Esophagus squamous epithelium (tissue), 5 donors: ENCODE measurements around the gene TBXA2R. TPM values are rescaled to one million over a fixed set of nuclear protein-coding genes. Genes with fewer than 3 reads are reported as not detected.
A peak's percentile ranks its signal among the peaks of the same experiment; 100 is the strongest.
"Not testable (repeated sequence)": the region's sequence is repeated elsewhere in the genome, so short reads cannot be mapped to it uniquely, and the experiment has no call there.

ENCODE experiments used
- DNase-seq: peaks from one replicate; lab custom pipeline; 2025; lab: John Stamatoyannopoulos, UW
- H3K27ac ChIP-seq, 4 donors: fragments of 200-600 bp; sonication (generic); one replicate each; pipeline ENCODE4 v1.5.1; 2016 to 2019; ENCODE audit warnings: mild to moderate bottlenecking in 1 of 4
- H3K27me3 ChIP-seq, 4 donors: fragments of 200-600 bp; sonication (generic); 1 replicate in 3 of 4; 2 replicates in 1 of 4; pipeline versions ENCODE4 v1.5.1 to v1.6.0; 2017 to 2021; ENCODE audit warnings: antibody characterized with exemption in 1 of 4
- H3K36me3 ChIP-seq, 3 donors: fragments of 200-600 bp; sonication (generic); one replicate each; pipeline ENCODE4 v1.5.1; 2016 to 2019
- H3K4me1 ChIP-seq, 3 donors: fragments of 200-600 bp; sonication (generic); one replicate each; pipeline ENCODE4 v1.5.1; 2017 to 2019
- H3K4me3 ChIP-seq, 4 donors: fragments of 200-600 bp; sonication (generic); 1 replicate in 3 of 4; 2 replicates in 1 of 4; pipeline ENCODE4 v1.5.1; 2016 to 2019; ENCODE audit warnings: mild to moderate bottlenecking in 2 of 4, moderate library complexity in 1 of 4
- H3K9me3 ChIP-seq, 3 donors: fragments of 200-600 bp; sonication (generic); one replicate each; pipeline ENCODE4 v1.5.1; 2016 to 2019
- POLR2A ChIP-seq, 4 donors: fragments of 450-650 bp; IDR thresholded peaks; one replicate each; pipeline ENCODE4 v1.6.1; 2017; ENCODE audit warnings: antibody characterized with exemption in 4 of 4, mild to moderate bottlenecking in 4 of 4, moderate library complexity in 3 of 4
- WGBS, 2 donors: methylation state at CpG; one replicate each; pipeline ENCODE4 v1.1.5; 2018; 5-methylcytosine and 5-hydroxymethylcytosine counted together
- intact Hi-C: fragments of 100-400 bp; cut with DNase I; formaldehyde crosslinking; loops from one replicate; pipeline ENCODE4 v1.15.0; 2022
- total RNA-seq, 4 donors: library from RNA; depleted of rRNA; stranded (reverse); fragments of >200 nt; gene quantifications; one replicate each; pipeline ENCODE4 v1.1.0, GENCODE V29; 2016
- TF ChIP-seq, protein P1 (sequence below), 6 experiments: fragments of 450-650 bp in 4 of 6; fragments of 200-600 bp in 2 of 6; sonication (generic) in 2 of 6; IDR thresholded peaks; one replicate each; pipeline ENCODE4 v1.5.1; 2016 to 2019; ENCODE audit warnings: antibody characterized with exemption in 6 of 6, mild to moderate bottlenecking in 4 of 6, moderate library complexity in 4 of 6
- donor health status: DM: yes; HTN: yes; CAD: no.

TBXA2R gene
- total RNA-seq, 4 donors from 2014 or later = 0.23 to 1.3 (median 0.45) TPM

DNA sequence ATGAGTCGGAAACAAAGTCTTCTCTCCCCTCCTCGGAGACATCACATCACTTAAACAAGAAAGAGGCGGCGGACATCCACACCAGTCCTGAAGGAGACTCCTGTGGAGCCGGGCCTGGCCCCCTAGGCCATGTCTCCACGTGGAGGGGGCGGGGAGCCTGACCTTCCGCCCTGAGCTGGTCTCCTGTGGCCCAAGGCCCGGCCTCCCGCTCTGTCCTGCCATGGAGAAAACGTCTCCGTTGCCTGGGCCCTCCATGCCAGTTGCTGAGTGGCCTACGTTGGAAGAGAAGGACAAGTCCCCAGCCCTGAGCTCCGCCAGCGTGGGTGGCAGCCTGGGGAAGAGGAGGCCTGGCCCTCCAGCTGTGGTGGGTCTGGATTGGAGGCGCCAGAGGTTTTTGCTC, 25.4 kb upstream of the TBXA2R start:
- DNase-seq = no peak
- Histone ChIP-seq H3K4me3 (no peak overlapping the region), H3K27me3 (no peaks in the 10 kb centered on the region), H3K4me1 (peaks cover 4 to 5% (median 5%) of the 10 kb centered on the region in 3 donors), H3K9me3 (no peaks in the 10 kb centered on the region), H3K27ac (peak overlapping the region; percentile 26 to 78 (median 72)), H3K36me3 (peaks cover 0 to 54% (median 0%) of the 10 kb centered on the region in 3 donors)
- WGBS, 2 donors = 79% methylated on average over 4 of the region's 16 CpGs; no CpG with 5 or more reads in 1 of the 2 donors
- intact Hi-C loops = no loop called here
- no peak for TF ChIP-seq POLR2A (IDR thresholded peaks at IDR 0.05)
- TF ChIP-seq, protein P1, sequence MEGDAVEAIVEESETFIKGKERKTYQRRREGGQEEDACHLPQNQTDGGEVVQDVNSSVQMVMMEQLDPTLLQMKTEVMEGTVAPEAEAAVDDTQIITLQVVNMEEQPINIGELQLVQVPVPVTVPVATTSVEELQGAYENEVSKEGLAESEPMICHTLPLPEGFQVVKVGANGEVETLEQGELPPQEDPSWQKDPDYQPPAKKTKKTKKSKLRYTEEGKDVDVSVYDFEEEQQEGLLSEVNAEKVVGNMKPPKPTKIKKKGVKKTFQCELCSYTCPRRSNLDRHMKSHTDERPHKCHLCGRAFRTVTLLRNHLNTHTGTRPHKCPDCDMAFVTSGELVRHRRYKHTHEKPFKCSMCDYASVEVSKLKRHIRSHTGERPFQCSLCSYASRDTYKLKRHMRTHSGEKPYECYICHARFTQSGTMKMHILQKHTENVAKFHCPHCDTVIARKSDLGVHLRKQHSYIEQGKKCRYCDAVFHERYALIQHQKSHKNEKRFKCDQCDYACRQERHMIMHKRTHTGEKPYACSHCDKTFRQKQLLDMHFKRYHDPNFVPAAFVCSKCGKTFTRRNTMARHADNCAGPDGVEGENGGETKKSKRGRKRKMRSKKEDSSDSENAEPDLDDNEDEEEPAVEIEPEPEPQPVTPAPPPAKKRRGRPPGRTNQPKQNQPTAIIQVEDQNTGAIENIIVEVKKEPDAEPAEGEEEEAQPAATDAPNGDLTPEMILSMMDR (IDR thresholded peaks at IDR 0.05) = no peak

DNA sequence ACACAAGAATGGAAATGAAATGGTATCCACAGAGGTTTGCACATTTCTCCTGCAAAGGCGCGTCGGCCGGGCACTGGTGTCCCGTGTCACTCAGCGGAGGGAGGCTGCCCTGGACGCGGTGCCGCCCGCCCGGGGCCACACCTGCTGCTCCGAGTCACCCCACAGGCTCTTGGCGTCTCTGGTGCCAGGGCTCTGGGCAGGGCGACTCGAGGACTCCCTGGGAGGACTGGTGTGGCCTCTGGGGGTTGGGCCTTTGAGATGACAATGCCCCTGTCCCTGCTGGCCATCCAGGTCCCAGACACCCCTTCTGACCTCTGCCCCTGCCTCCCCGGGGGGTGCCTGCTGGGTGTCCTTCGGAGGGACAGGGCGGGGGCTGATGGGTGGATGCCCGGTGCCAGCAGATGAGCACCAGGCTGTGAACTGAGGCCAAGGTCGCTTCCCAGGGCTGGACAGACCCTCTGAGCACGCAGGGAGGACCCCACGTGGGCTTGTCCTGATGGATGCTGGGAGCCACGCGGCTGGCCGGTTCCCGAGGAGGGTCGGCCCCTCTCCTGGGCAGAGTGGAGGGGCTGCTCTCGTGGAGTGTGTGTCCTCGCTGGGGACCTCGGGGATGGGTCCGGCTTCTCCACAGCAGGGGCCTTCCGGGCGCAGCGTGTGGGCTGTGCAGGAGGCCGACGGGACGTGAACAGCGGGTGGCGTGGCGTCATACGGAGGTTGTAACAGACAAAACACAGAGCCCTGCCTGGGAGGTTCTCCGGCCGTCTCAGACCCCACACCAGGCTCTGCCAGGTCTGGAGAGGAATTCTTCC, 24.6 kb upstream of the TBXA2R start:
- DNase-seq = no peak

DNA sequence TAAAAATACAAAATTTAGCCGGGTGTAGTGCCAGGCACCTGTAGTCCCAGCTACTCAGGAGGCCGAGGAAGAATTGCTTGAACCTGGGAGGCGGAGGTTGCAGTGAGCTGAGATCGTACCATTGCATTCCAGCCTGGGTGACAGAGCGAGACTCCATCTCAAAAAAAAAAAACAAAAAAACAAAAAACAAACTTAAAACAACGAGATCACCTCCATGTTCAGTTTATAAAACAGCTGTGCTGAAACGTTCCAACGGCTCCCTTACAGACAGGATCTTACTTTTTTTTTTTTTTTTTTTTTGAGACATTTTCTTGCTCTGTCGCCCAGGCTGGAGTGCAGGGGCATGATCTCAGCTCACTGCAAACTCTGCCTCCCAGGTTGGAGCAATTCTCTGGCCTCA, 22.1 kb upstream of the TBXA2R start:
- H3K27ac ChIP-seq, DNase-seq, H3K4me3 ChIP-seq, intact Hi-C loops, H3K9me3 ChIP-seq, H3K27me3 ChIP-seq: not testable (repeated sequence)
- 58 to 60% methylated on average over 9 of the region's 9 CpGs for WGBS, 2 donors
- peaks cover 0 to 39% (median 0%) of the 10 kb centered on the region in 3 donors for H3K36me3 ChIP-seq
- H3K4me1 ChIP-seq = peaks cover 16 to 31% (median 23%) of the 10 kb centered on the region in 3 donors

More for the DNA sequence above, 24.6 kb upstream of the TBXA2R start:
- peak overlapping the region in 3 of 4 donors; percentile 67 to 78 (median 77) for H3K27ac ChIP-seq
- TF ChIP-seq, protein P1 (IDR thresholded peaks at IDR 0.05) = no peak
- TF ChIP-seq POLR2A (IDR thresholded peaks at IDR 0.05) = no peak
- peaks cover 0 to 46% (median 0%) of the 10 kb centered on the region in 3 donors for H3K36me3 ChIP-seq
- H3K4me3 ChIP-seq = no peak overlapping the region
- H3K4me1 ChIP-seq = peaks cover 4 to 6% (median 6%) of the 10 kb centered on the region in 3 donors
- 80 to 89% methylated on average over 1 to 22 of the region's 43 CpGs for WGBS, 2 donors
- intact Hi-C loops = no loop called here
- no peaks in the 10 kb centered on the region for H3K9me3 ChIP-seq
- no peaks in the 10 kb centered on the region for H3K27me3 ChIP-seq

DNA sequence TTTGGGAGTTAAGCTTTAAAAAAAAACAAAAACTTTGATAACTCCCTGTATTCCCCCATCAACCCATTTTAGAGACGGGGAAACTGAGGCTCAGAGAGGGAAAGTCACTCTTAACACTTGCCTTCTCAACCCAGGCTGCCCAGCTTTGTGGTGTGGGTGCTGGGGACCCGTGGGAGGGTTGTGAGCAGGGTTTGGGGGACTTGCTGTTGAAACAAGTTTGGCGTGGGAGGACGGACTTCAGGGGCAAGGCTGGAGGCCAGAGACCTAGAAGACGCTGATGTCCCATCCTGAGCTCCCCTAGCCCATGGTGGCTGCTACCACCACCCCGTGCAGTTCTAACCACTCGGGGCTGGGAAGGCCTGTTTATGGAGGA, 20.7 kb upstream of the TBXA2R start:
- Histone ChIP-seq H3K36me3 (peaks cover 0 to 39% (median 9%) of the 10 kb centered on the region in 3 donors), H3K4me1 (peaks cover 16 to 32% (median 23%) of the 10 kb centered on the region in 3 donors), H3K9me3 (no peaks in the 10 kb centered on the region), H3K27me3 (no peaks in the 10 kb centered on the region), H3K4me3 (peak overlapping the region in 3 of 4 donors; percentile 86 to 96 (median 92)), H3K27ac (peak overlapping the region; percentile 89 to 99 (median 94))
- WGBS, 2 donors = 59 to 66% methylated on average over 5 to 7 of the region's 7 CpGs
- DNase-seq = no peak
- TF ChIP-seq, protein P1 (IDR thresholded peaks at IDR 0.05) = no peak
- peak in 1 of 4 donors; percentile 6 for TF ChIP-seq POLR2A (IDR thresholded peaks at IDR 0.05)
- intact Hi-C loops = no loop called here

DNA sequence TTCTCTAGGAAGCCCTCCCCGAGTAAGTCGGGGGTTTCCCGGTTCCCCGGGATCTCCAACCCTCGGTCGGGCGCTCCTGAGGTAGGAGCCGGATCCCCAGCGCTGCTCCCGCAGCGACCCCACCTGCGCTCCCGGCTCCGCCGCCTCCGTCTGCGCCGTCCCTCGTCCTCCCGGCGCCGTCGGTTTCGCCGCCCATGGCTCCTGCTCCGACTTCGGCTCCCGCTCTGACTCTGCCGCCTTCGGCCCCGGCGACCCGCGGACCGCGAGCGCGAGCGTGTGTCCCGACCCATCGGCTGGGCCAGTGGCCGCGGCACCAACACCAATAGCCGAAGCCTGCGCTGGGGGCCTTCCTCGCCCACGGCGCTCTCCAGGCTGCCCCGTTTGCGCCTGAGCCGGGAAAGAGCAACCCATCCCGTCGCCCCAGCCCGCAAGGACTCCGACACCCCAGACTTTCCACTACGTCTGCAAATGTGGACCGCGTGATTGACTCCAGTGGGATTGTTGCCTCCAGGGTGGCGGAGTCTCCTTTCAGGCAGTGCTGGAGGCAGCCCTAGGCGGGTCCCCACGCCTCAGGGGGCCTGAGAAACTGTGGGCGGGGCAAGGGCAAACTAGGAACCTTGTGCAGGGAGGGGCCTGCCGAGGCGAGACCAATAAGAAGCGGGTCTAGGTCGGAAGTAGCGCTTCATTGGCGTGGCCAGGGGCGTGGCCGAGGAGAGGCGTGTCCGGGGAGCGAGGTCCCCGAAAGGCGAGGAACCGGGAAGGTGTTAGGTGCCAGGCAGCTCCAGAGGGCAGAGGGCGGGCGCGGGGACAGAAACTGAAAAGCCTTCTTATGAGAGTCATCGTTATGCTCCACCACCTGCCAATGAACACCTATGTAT, 20.0 kb upstream of the TBXA2R start, which contains the start of gene CACTIN:
CACTIN (minus strand) TSS at position 318 of the 878 bp plus-strand sequence; CDS start at position 290, 28 bp downstream.
- Histone ChIP-seq H3K27me3 (no peaks in the 10 kb centered on the region), H3K4me1 (peaks cover 16 to 32% (median 23%) of the 10 kb centered on the region in 3 donors), H3K4me3 (peak within 1 kb of the TSS; percentile 86 to 99 (median 94)), H3K27ac (peak within 1 kb of the TSS; percentile 89 to 99 (median 94)), H3K36me3 (peaks cover 0 to 39% (median 9%) of the 10 kb centered on the region in 3 donors), H3K9me3 (no peaks in the 10 kb centered on the region)
- intact Hi-C loops = no loop called here
- 0 to 1% methylated on average over 17 to 63 of the region's 80 CpGs for WGBS, 2 donors
- DNase-seq = peak; percentile 90
- TF ChIP-seq, protein P1 (IDR thresholded peaks at IDR 0.05) = peak in 1 of 6 experiments; percentile 41
- TF ChIP-seq POLR2A (IDR thresholded peaks at IDR 0.05) = peak in 3 of 4 donors; percentile 52 to 75 (median 63)
